ENCODE data around the gene LTBP3.

The LTBP3 gene

DNA sequence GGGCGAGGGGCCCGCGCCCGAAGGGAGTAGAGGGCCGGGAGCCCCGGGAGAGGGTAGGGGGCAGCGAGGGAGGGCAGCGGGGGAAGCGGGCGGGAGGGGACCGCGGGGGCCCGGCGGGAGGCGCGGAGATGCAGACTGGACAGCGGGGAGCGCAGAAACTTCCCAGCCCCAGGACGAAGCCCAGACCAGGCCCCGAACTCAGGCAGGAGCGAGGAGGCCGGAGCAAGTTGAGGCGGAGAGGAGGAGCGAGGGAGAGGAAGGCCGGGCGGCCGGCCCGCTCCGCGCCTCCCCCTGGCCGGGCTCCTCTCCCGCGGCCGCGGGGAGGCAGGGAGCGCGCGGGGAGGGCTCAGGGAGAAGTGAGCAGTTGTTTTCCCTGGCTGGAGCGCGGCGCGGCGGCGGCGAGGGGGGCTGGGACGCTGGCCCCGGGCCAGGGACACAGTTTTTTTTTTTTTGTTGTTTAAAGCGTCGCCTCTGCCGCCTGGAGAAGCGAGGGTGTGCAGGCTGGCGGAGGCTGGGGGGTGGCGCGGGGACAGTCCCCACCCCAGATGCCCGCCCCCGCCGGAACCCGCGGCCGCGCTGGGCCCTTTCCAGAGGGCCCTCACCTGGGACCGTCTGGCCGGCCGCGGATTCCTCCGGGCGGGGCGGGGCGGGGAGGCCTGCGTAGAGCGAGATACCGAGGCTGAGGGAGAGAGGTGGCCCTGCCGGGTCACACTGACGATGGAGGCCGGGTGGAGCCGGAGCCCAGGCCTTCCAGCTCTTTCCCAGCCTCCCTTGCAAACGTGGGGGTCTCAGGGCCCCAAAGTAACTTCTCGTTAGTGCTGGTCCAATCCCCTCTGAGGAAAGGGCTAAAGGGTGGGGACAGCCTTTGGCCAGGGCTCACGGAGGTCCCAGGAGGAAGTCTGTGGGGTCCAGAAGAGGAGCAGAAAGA is at the start of gene LTBP3:
Gene LTBP3, minus strand, starts transcription at position 358 of the 928 bp plus-strand sequence. CDS start 400 bp downstream, outside the sequence.
- DNase-seq = no peak

DNA sequence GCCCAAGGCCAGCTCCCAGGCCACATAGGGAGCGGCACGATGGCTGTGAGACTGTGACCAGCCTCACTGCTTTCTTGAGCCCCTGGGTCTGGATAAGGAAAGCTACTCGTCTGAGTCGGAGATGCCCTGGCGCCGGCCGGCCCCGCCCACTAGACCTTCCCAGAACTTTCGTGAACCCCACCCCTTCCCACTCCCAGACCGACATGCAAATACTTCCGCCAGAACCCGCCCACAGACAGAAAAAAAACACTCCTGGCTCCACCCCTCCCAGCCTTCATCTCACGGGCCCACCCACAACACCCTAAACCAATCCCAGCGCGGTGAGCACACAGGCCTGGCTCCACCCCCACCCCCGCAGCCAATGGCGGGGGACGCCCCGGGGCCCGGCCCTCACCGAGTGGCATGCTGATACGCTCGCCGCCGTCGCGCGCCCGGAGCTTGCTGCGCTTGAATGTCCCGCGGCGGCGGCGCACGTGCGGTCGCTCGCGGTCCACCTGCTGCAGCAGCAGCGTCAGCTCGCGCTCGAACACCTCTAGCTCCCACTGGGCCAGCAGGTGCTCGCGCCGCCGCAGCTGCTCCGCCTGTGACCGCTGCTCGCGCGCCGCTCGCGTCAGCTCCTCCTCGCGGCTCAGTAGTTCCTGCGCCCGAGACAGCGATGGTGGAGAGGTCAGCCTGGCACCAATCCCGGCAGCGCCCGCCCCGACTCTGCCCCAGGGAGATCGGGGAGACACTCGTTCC is 48.9 kb upstream of the LTBP3 start:
- no peak for DNase-seq

DNA sequence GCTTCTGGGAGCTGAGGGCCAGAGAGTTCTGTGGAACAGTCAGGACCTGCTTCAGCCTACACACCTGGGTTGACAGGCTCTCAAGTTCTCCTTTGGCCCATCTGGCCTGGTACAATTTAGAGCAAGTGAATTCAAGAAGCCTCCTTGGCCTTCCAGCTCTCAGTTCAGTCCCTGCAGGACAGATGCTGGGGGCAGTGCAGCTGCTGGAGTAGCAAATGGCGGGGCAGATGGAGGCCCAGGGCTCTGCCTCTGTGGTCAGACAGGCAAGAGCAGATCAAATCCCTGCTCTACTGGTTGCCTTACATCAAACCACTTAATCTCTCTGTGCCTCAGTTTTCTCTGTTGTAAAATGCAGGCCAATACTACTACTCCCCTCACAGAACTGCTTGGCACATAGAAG is 46.1 kb upstream of the LTBP3 start:
- DNase-seq = no peak

DNA sequence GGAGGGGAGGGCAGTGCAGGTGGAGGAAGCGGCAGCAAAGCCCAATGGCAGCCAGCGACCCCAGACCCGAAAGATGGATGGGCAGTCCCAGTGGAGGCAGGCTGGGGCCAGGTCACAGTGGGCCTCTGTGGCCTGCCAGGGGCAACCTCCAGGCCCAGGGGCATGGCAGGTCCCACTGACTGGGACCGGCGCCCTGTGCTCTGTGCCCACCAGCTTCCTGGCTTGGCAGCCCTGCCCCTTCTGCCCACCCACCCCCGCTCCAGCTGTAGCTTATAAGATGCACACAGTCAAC is 41.7 kb upstream of the LTBP3 start:
- DNase-seq = no peak

DNA sequence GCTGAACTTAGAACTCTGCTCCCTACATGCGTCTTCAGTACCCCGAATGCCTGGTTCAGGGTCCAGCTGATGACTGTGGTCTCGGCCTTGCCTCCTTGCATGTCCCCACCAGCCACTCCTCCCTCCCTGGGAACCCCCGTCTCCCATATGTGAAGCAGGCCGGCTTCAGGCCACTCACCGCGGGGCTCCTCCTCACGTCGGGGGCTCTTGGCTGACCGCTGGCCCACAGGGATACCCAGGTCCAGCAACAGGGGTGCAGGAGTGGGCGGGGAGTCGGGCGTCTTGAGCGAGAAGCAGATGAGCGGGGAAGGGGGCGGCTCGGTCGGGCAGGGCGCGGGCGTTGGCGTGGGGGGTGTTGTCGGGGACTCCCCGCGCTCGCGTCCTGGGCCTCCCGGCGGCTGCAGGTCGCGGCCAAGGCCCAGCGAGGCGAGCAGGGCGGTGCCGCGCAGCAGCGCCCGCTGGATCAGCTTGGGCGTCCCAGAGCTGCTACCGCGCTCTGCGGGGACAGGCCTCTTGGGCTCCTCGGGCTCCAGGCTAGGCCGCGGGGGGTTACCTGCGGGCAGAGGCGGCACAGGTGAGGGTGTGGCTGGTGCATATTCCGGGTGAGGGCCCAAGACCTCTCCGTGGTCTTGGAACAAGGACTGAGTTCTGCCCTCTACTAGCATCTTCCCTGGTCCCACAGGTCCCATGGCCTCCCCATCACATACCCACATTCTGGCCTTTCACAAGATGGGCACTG is 41.2 kb upstream of the LTBP3 start:
- DNase-seq = no peak

DNA sequence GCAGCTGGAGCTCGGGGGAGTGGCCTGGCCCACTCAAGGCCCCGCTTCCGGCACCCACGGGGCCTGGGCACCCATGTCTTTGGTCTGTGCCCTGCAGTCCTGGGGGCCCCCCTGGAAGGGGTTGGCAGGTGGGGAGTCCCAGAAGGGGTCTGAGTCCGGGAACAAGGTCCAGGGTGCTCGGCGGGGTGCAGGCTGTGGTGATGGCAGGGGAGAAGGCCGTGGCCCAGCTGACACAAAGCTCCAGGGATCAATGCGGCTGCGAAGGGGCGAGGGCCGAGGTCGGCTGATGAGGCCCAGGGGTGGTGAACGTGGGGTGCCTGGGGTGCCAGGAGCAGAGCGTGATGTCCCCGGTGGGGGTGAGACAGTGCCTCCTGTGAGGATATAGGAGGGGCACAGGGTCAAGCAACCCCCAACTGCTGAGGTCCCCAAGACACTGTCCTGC is 40.1 kb upstream of the LTBP3 start:
- no peak for DNase-seq

DNA sequence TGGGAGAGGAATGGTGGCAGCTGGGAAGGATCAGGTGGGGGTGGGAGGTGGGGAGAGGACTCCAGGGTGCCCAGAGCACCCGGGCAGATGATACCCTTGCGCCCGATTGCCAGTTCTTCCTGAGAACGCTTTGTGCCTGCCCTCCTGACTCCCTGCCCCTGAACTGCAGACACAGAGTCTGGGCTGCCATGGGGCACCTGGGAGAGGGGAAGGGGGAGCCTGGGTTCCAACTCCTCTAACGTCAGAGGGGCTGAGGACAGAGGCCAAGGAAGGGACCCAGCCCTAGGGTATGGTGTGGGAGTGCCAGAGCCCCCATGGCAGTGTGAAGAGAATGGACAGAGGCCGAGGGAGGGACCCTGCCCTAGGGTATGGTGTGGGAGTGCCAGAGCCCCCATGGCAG is 38.4 kb upstream of the LTBP3 start:
- DNase-seq = no peak

DNA sequence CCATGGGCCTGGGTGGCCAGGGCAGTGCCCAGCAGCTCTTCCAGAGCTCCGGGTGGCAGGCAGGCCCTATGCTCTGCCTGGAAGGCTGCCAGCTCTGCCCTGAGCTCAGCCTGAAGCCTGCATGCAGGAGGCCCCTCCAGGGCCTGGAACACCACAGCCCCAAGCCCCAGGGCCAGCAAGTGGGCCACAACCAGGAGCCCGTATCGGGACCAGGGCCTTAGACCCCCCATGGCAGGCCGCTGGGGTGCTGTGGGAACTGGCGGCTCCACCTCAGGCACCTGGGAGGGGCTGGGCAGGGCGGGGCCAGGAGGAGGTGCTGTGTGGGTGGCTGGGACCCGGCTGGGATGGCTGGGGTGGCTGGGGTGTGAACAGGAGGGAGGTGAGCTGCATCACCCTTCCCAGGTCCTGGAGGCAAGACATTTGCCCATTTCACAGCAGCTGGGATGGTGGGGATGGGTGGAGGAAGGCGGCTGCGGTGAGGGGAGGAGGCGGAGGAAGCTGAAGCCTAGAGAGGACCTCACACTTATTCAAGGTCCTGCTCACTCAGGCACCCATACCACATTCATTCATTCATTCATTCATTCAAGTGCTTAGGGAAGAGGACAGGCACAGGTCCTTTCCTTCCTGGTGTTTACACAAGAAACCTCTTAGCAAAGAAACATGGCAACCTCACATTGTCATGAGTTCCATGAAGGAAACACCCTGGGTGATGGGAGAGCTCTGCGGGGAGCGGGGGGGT is 37.6 kb upstream of the LTBP3 start, which contains the start of gene KCNK7:
Gene KCNK7, minus strand, starts transcription at position 258 of the 739 bp plus-strand sequence. Its CDS starts 28 bp downstream, at position 230.
- no peak for DNase-seq

DNA sequence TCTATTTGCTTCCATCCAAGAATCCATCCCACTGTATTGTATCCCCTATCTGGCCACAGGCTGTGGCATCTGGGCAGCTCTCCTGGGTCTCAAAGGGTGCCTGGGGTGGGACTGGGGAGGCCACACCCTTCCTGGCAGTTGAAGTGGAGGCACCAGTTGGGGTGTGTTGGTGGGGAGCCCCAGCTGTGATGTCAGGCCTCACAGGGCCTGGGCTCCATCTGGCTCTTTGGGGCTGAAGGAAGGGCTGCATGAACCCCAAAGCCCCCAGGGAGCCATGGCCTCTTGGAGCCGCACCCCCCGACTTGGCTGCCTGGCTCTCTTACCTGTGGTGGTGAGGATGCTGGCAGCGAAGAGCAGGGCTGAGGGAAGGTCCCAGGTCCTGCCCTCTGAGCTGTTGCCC is 37.0 kb upstream of the LTBP3 start:
- no peak for DNase-seq

DNA sequence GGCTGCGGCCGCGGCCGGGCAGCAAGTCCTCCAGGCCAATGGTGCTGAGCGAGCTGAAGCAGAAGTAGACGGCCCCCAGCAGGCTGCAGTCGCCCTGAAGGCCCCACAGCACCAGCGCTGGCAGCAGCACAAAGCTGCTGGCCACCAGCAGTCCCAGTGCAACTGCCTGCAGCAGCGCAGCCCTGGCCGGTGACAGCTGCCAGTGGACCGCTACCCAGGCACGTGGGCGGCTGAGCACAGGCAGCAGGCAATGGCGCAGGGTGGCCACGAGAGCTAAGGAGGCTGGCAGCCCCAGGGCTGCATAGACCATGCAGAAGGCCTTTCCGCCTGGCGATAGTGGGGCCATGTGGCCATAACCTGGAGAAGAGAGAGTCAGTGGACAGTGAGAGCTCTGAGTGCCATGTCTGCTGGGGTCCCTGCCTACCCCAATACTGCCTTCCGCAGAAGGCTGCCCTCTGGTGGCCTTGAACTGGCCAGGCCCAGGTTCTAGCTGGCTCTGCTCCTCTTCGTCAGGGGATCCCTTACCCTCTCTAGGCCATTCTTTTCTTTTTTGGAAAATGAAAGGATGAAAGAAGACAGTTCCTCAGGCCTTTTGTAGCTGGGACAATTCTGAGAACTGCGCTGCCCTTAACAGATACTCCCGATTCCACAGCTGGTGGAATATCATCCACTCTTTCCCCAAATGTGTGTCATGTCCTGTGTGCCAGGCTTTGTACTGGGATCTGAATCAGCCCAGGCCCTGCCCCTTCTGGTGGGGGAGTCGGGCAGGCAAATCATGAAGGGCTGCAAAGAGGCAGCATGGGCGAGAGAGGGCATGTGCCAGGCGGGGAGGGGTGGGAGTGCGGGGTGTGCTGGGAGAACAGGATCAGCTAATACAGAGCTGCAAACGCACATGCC is 35.6 kb upstream of the LTBP3 start:
- DNase-seq = no peak

DNA sequence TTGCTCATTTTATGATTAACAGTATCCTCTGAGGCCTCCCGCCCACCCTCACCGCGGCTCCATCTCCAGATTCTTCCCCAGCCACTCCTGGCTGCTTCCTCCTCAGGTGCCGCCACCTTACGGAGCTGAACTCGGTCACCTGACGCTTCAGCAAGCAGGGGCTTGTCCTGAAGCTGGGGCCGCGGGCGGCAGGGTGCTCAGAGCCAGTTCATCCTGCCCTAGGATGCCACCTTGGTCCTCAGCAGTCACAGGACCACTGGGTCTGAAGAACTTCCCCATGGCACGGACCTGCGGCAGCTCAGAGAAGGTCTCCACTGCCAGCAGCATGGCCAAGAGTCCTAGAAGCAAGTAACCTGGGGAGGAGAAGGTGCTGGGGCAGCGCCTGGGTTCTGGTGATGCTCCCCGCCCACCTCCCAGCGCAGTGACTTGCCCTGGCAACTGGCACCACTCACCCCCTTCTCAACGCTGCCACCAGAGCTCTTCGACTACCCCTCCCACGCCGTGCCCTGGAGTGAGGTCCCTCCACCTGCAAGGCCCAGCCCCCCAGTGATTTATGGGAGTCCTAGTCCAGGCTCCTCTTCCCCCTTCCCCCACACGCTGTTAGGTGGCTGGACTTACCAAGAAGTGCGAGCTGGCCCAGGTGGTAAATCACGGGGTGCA is 34.8 kb upstream of the LTBP3 start:
- DNase-seq = no peak

DNA sequence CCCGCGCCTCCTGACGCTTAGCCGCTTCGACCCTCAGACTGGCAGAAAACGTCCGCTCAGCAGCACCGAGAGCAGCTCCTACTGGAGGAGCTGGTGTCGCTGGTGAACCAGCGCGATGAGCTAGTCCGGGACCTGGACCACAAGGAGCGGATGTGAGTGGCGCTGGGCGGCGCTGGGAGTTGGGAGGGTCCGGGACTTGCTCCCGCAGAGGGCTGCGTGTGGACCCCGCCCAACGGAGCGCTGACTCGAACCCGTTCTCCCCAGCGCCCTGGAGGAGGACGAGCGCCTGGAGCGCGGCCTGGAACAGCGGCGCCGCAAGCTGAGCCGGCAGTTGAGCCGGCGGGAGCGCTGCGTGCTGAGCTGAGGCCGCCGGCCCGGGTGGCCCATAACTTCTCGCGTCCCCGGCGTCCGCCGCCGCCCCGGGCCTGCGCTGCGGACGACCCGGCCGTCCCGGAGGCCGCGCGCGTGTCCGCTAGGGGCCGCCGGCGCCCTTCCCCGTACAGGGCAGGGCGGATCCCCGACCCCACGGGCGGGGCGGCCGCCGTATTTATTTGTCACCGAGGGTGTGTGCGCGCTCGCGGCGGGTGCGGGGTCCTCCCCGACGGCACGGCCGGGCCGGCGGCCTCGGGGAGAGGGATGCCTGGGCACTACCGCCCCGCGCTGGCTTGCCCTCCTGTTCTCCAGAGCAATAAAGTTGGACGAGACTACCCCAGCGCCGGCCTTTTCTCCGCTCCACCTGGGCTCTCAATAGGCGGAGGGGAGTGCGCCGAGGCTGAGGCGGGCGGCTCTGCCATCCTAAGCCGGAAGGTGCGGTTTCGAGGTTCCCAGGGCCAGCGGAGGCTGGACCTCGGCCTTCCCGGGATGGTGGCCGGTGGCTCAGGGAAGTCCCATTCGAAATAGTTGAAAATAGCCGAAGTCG is 34.0 kb upstream of the LTBP3 start:
- no peak for DNase-seq

DNA sequence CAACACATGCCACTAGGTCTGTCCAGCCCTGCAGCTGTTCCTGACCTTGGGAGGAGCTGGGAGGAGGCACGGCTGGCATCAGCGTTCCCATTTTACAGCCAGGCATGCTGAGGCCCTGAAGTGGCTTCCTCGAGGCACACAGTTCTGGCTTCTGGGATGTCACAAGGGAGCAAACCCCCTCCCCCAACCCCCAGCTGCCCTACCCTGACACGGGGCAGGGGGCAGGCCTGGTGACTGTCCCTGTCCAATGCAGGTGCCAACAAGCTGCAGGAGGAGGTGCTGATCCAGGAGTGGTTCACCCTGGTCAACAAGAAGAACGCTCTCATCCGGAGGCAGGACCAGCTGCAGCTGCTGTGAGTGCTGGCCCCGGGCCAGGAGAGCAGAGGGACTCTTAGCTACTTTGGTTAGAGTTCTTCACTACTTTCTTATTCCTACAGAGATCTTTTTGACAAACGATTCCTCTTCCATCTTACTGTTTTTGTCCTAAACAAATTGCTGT is 32.1 kb upstream of the LTBP3 start:
- no peak for DNase-seq

DNA sequence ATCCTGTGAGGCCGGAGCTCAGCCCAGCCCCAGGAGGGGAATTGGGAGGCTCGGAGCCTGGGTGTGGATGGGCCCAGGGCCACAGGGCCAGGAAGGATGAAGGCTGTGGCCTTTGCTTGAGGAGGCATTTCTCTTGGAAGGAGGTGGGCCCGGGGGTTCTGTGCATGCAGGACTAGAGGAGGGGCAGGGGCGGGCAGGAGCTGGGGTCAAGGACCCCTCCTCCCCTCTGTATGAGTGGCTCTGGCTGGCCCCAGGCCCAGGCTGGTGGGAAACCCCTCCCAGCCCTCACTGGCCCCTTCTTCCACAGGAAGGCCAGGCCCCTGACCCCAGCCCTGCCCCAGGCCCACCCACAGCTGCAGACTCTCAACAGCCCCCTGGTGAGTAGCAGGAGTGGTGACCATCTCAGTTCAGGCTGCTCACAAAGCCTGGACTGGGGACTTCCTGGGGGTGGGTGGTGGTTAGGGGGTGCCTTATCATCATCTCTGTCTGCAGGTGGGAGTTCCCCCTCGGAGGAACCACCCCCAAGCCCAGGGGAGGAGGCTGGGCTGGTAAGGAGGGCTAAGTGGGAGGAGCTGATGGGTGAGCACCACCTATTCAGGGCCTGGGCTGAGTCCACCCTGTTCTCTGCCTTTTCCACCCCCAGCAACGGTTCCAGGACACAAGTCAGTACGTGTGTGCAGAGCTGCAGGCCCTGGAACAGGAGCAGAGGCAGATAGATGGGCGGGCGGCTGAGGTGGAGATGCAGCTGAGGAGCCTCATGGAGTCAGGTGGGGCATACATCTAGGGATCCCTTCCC is 31.5 kb upstream of the LTBP3 start:
- no peak for DNase-seq

DNA sequence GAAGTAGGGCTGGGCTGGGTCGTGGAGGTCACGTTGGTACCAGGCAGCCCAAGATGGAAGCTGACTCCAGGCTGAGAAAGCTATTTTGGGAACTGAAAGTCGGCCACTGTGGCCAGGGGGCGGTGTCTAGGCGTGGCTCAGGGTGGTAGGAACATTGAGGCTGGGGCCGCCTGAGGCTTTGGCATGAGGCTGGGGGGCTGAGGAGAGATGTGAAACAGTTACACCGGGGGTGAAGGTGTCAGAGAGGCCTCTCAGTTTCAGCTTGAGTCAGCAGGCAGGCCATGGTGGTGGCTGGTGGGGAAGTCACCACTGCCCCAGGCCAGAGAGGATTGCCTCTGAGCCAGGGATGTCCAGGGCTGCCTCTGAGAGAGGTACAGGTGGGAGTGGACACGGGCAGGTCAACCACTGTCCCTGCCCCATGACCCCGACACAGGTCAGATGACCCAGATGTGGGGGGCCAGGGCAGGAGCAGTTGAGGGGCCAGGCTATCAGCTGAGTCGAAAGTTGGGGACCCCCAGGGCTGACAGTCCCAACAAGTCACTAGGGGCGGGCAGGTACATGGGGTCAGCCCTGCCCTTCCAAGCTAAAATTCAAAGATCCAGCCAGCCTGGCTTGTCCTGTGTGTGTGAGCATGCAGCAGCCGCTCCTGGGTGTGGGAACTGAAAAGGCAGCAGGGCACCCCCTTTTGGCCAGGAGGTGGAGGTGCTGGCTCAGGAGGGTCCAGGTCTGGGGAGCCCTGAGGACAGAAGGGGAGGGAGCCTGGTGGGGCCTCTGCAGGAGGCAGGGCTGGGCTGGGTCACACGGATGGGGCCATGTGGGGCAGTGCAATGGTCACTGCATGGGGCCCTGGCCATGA is 30.3 kb upstream of the LTBP3 start:
- no peak for DNase-seq

DNA sequence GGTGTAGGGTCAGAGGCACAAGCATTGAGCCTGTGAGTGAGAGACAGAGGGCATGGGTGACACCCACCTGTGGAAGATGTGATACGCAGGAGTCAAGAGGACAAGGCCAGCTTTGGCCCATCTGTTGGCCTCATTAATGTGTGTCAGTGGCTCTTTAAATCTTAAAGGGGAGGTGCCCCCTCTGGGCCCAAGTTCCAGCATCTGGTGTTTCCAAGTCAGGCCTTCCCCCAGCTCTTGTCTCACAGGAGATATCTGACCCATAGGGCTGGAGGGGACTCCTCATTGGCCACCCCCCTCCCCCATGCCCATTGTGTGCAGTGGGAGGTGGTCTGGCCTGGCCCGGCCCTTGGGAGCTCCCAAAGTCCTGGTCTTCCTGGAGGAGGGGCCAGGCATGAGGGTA is 28.5 kb upstream of the LTBP3 start:
- DNase-seq = no peak

DNA sequence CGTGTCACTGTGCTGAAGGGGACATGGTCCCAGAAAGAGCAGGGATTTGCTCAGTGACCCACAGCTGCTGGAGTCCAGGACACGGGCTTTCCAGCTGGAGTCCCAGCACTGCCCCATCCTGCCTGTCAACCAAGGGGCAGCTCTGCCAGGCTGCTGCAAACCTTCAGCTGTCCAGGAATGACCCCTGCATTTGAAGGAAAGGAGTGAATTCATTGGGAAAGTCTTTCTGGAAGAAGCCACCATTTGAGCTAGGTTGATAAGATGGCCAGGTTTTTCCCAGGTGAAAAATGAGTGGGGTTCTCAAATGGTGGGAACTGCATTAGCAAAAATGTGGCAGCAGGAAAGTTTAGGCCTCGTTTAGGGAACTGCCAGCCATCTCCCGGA is 28.1 kb upstream of the LTBP3 start:
- DNase-seq = no peak

Measured in NCI-H1417 treated with DMSO at 0.1 percent for 48 hours (cell line).